Vagina (tissue), 2 donors: ENCODE measurements around the gene CLUH. TPM values are rescaled to one million over a fixed set of nuclear protein-coding genes. Genes with fewer than 3 reads are reported as not detected.

ENCODE experiments used
- DNase-seq, 2 donors: peaks; one replicate each; pipeline ENCODE4 v3.0.0-alpha.2; 2017; ENCODE audit errors: extremely low spot score in 2 of 2
- H3K27ac ChIP-seq: fragments of 200-600 bp; sonication (generic); one replicate; pipeline ENCODE4 v1.5.1; 2019
- H3K27me3 ChIP-seq: fragments of 200-600 bp; sonication (generic); one replicate; pipeline ENCODE4 v1.5.1; 2019
- H3K36me3 ChIP-seq, 2 donors: fragments of 200-600 bp; sonication (generic); one replicate each; pipeline ENCODE4 v1.5.1; 2017 to 2019
- H3K4me1 ChIP-seq: fragments of 200-600 bp; sonication (generic); one replicate; pipeline ENCODE4 v1.5.1; 2019
- H3K4me3 ChIP-seq, 2 donors: fragments of 200-600 bp; sonication (generic); 1 replicate in 1 of 2; 2 replicates in 1 of 2; pipeline ENCODE4 v1.5.1; 2016 to 2019
- H3K9me3 ChIP-seq: fragments of 200-600 bp; sonication (generic); one replicate; pipeline ENCODE4 v1.5.1; 2019
- CTCF ChIP-seq, 3 experiments: fragments of 450-650 bp in 2 of 3; fragments of 200-600 bp in 1 of 3; sonication (generic) in 1 of 3; IDR thresholded peaks; one replicate each; pipeline ENCODE4 v1.5.1; 2017 to 2019; ENCODE audit warnings: antibody characterized with exemption in 3 of 3, mild to moderate bottlenecking in 2 of 3, moderate library complexity in 2 of 3
- POLR2A ChIP-seq, 2 donors: fragments of 450-650 bp; IDR thresholded peaks; one replicate each; pipeline ENCODE4 v1.6.1; 2017; ENCODE audit warnings: antibody characterized with exemption in 2 of 2, mild to moderate bottlenecking in 2 of 2, moderate library complexity in 2 of 2
- POLR2AphosphoS5 ChIP-seq, 2 donors: sonication (generic); formaldehyde crosslinking; IDR thresholded peaks; one replicate each; pipeline ENCODE4 v1.9.0; 2017; ENCODE audit warnings: antibody characterized with exemption in 2 of 2, mild to moderate bottlenecking in 2 of 2, low read depth in 1 of 2; ENCODE audit not compliant: insufficient read depth in 1 of 2
- intact Hi-C: fragments of 100-400 bp; cut with DNase I; formaldehyde crosslinking; loops from one replicate; pipeline ENCODE4 v1.15.1; 2023
- microRNA counts, 2 donors: library from miRNA; unstranded; fragments of <30 nt; microRNA quantifications; one replicate each; lab custom pipeline; 2016 to 2017
- microRNA-seq: library from miRNA; unstranded; fragments of <30 nt; microRNA quantifications from one replicate; pipeline ENCODE4, GENCODE V29; 2017; ENCODE audit warnings: borderline number of aligned reads, borderline replicate concordance
- small RNA-seq: library from RNA; depleted of rRNA; stranded (forward); fragments of <200 nt; gene quantifications from one replicate; pipeline ENCODE3, GENCODE V24; 2016
- total RNA-seq: library from RNA; depleted of rRNA; stranded (reverse); fragments of >200 nt; gene quantifications from one replicate; pipeline ENCODE4 v1.2.3, GENCODE V29; 2016

The CLUH gene
- total RNA-seq, 1 donor from 2014 or later: 52.3 TPM

- Histone ChIP-seq H3K4me3 (no peak overlapping the region), H3K9me3 (no peaks in the 10 kb centered on the region), H3K4me1 (peaks cover 12% of the 10 kb centered on the region), H3K36me3 (no peaks in the 10 kb centered on the region), H3K27ac (no peak overlapping the region), H3K27me3 (no peaks in the 10 kb centered on the region)
- no peak for DNase-seq
- no peak for TF ChIP-seq POLR2A (IDR thresholded peaks at IDR 0.05)
- TF ChIP-seq CTCF (IDR thresholded peaks at IDR 0.05): no peak
- no peak for TF ChIP-seq POLR2AphosphoS5 (IDR thresholded peaks at IDR 0.05; ENCODE audit: insufficient read depth in 1 of 2, low read depth in 1 of 2)
- intact Hi-C loops: no loop called here
Measured at GRCh38 chr17:2647957-2648356, 63.6 kb downstream of the CLUH start.

- TF ChIP-seq POLR2A (IDR thresholded peaks at IDR 0.05) (no peak), POLR2AphosphoS5 (IDR thresholded peaks at IDR 0.05; ENCODE audit: insufficient read depth in 1 of 2, low read depth in 1 of 2) (no peak), CTCF (IDR thresholded peaks at IDR 0.05) (no peak)
- peaks cover 12% of the 10 kb centered on the region for H3K4me1 ChIP-seq
- no peaks in the 10 kb centered on the region for H3K36me3 ChIP-seq
- H3K9me3 ChIP-seq: no peaks in the 10 kb centered on the region
- no peak overlapping the region for H3K27ac ChIP-seq
- DNase-seq: no peak
- no peak overlapping the region for H3K4me3 ChIP-seq
- no peaks in the 10 kb centered on the region for H3K27me3 ChIP-seq
- intact Hi-C loops: no loop called here
Measured at GRCh38 chr17:2644971-2645370, 66.6 kb downstream of the CLUH start.

MicroRNAs within 50 kb of the gene (microRNA counts, 767-probe panel; counts per million panel counts)
- 238 to 261 counts per million in 2 donors for microRNA hsa-miR-1253 (lab: Ali Mortazavi, UCI)

Small RNA genes within 50 kb of the gene (microRNA-seq; reads per million reads assigned to microRNA genes)
- not detected for gene MIR1253
- gene MIR6776: not detected

Small RNA genes within 50 kb of the gene (small RNA-seq; reads per million reads assigned to genes)
- gene MIR1253 (not detected), gene MIR6776 (not detected), gene RN7SL608P (not detected), gene hsa-mir-1253 (not detected)

Other genes starting within 250 kb of the CLUH start
- gene METTL16, start 199.9 kb downstream of the CLUH start, total RNA-seq: 30.4 TPM
- gene PAFAH1B1, start 118.1 kb downstream of the CLUH start, total RNA-seq: 102 TPM
- 0.25 TPM for gene CCDC92B, start 37.9 kb upstream of the CLUH start, total RNA-seq
- 22.6 TPM for gene RAP1GAP2, start 84.7 kb upstream of the CLUH start, total RNA-seq